Psoas muscle (tissue), 8 donors: ENCODE data around the gene ADRA2B. TPM values are rescaled to one million over a fixed set of nuclear protein-coding genes. Genes with fewer than 3 reads are reported as not detected.
A peak's percentile ranks its signal among the peaks of the same experiment; 100 is the strongest.

Experiments used
- ATAC-seq, 4 donors: fragments of 200-7000 bp; cut with Tn5 transposase; one replicate each; pipeline ENCODE4 v1.9.1; 2020; ENCODE audit warnings: moderate library complexity in 3 of 4, mild to moderate bottlenecking in 2 of 4
- DNase-seq, 2 donors: peaks; one replicate each; pipeline ENCODE4 v3.0.0-alpha.2; 2020
- H3K27ac ChIP-seq: fragments of 200-600 bp; one replicate; pipeline ENCODE4 v1.8.0; 2022
- H3K27me3 ChIP-seq, 3 donors: fragments of 200-600 bp in 1 of 3; one replicate each; pipeline versions ENCODE4 v1.6.1 to v1.8.0; 2013 to 2022; ENCODE audit warnings: low read length in 2 of 3, mild to moderate bottlenecking in 2 of 3, moderate library complexity in 1 of 3; ENCODE audit not compliant: insufficient read depth in 3 of 3
- H3K36me3 ChIP-seq, 2 donors: fragments of 200-600 bp in 1 of 2; one replicate each; pipeline versions ENCODE4 v1.6.1 to v1.8.0; 2013 to 2022; ENCODE audit warnings: low read depth in 1 of 2, mild to moderate bottlenecking in 1 of 2, moderate library complexity in 1 of 2; ENCODE audit not compliant: insufficient read depth in 1 of 2
- H3K4me1 ChIP-seq: fragments of 200-600 bp; one replicate; pipeline ENCODE4 v1.8.0; 2022
- H3K4me3 ChIP-seq: fragments of 200-600 bp; one replicate; pipeline ENCODE4 v1.8.0; 2022; ENCODE audit warnings: mild to moderate bottlenecking
- H3K9me3 ChIP-seq: fragments of 200-600 bp; one replicate; pipeline ENCODE4 v1.8.0; 2022
- CTCF ChIP-seq: fragments of 200-600 bp; IDR thresholded peaks from one replicate; pipeline ENCODE4 v1.8.0; 2022; ENCODE audit warnings: antibody characterized with exemption
- WGBS, 3 donors: extraction: QIAGEN DNeasy Blood & Tissue Kit; methylation state at CpG; one replicate each; pipeline versions ENCODE4 v1.1.6 to v1.1.7; 2013; 5-methylcytosine and 5-hydroxymethylcytosine counted together
- intact Hi-C, 2 donors: fragments of 100-400 bp; cut with DNase I; formaldehyde crosslinking; loops; one replicate each; pipeline versions ENCODE4 v1.11.0 to v1.14.2; 2022
- polyA plus RNA-seq, 3 donors: library from polyadenylated mRNA; stranded (reverse); fragments of 200-250 nt; gene quantifications; one replicate each; pipeline ENCODE4 v1.2.3, GENCODE V29; 2013
- total RNA-seq, 4 donors: library from RNA; stranded (reverse); fragmentation: NEBNext Ultra II Directional in 2 of 4; extraction: Animal tissue kit (Norgen Biotek cat#: 25700) in 2 of 4; gene quantifications; one replicate each; pipeline versions ENCODE4 v1.2.1 to v1.2.4, GENCODE V29; 2021 to 2023
- donor health status: healthy with polysubstance abuse.
- donor health status: DM: no; HTN: no; CAD: no; lungs with moderate emphysema.
- donor health status: Bipolar disorder and iron deficiency.
- donor health status: healthy.
- donor health status: DM: yes; HTN: yes; CAD: no.
- donor health status: DM: no; HTN: no; CAD: no.
- donor health status: DM: no; HTN: no; CAD: no.
- donor health status: DM: yes; HTN: yes; CAD: no.

ADRA2B gene
- total and polyA plus RNA-seq, 7 donors, result 1.6 to 5.3 (median 2.1) TPM

GRCh38 chr2:96102596-96103186, 13.7 kb downstream of the ADRA2B start:
- Histone ChIP-seq H3K4me1 (peaks cover 8% of the 10 kb centered on the region), H3K27me3 (no peaks in the 10 kb centered on the region), H3K36me3 (no peaks in the 10 kb centered on the region), H3K27ac (no peak overlapping the region), H3K4me3 (no peak overlapping the region), H3K9me3 (peaks cover 4% of the 10 kb centered on the region)
- ATAC-seq, result no peak
- TF ChIP-seq CTCF, result no peak
- DNase-seq, result no peak
- intact Hi-C loops, result no loop called here
- WGBS, 3 donors, result 95 to 98% (median 98%) methylated on average over 15 of the region's 15 CpGs

GRCh38 chr2:96100893-96101304, 15.5 kb downstream of the ADRA2B start:
- intact Hi-C loops, result no loop called here
- no peak overlapping the region for H3K27ac ChIP-seq
- DNase-seq (no peak), ATAC-seq (no peak)
- no peaks in the 10 kb centered on the region for H3K36me3 ChIP-seq
- H3K27me3 ChIP-seq, result no peaks in the 10 kb centered on the region
- peaks cover 8% of the 10 kb centered on the region for H3K4me1 ChIP-seq
- WGBS, 3 donors, result 90 to 94% (median 93%) methylated on average over 3 of the region's 3 CpGs
- peaks cover 4% of the 10 kb centered on the region for H3K9me3 ChIP-seq
- H3K4me3 ChIP-seq, result no peak overlapping the region
- TF ChIP-seq CTCF, result no peak

GRCh38 chr2:96099861-96100798, 16.2 kb downstream of the ADRA2B start:
- Histone ChIP-seq H3K27ac (no peak overlapping the region), H3K36me3 (no peaks in the 10 kb centered on the region), H3K9me3 (peaks cover under 1% of the 10 kb centered on the region), H3K4me3 (no peak overlapping the region), H3K27me3 (no peaks in the 10 kb centered on the region), H3K4me1 (peaks cover 8% of the 10 kb centered on the region)
- DNase-seq, result no peak
- 65 to 74% (median 74%) methylated on average over 12 of the region's 12 CpGs for WGBS, 3 donors
- TF ChIP-seq CTCF, result no peak
- no peak for ATAC-seq
- intact Hi-C loops, result no loop called here

GRCh38 chr2:96098900-96099590, 17.3 kb downstream of the ADRA2B start:
- no peak for TF ChIP-seq CTCF
- WGBS, 3 donors, result 32 to 41% (median 33%) methylated on average over 11 of the region's 11 CpGs
- H3K27ac ChIP-seq, result peak overlapping the region; percentile 41
- no peaks in the 10 kb centered on the region for H3K27me3 ChIP-seq
- peak in 3 of 4 donors; percentile 81 to 92 (median 89) for ATAC-seq
- no peaks in the 10 kb centered on the region for H3K36me3 ChIP-seq
- DNase-seq, result peak; percentile 49 to 76
- intact Hi-C loops, result no loop called here
- no peak overlapping the region for H3K4me3 ChIP-seq
- peaks cover 8% of the 10 kb centered on the region for H3K4me1 ChIP-seq
- no peaks in the 10 kb centered on the region for H3K9me3 ChIP-seq
